IPS-20b (cell line): ENCODE measurements around the gene PEX5L.

ENCODE experiments used
- H3K27ac ChIP-seq: one replicate; pipeline ENCODE4 v1.5.1; 2013; ENCODE audit warnings: low read length
- H3K27me3 ChIP-seq: 2 replicates; pipeline ENCODE4 v1.6.1; 2013; ENCODE audit warnings: mild to moderate bottlenecking, low read length, inconsistent platforms; ENCODE audit not compliant: insufficient read depth
- H3K36me3 ChIP-seq: 2 replicates; pipeline ENCODE4 v1.6.1; 2013; ENCODE audit warnings: low read depth, mild to moderate bottlenecking, inconsistent platforms, low read length, moderate library complexity; ENCODE audit not compliant: insufficient read depth
- H3K4me1 ChIP-seq: 2 replicates; pipeline ENCODE4 v1.6.1; 2013; ENCODE audit warnings: mild to moderate bottlenecking, control low read depth, inconsistent platforms, low read length, moderate library complexity; ENCODE audit not compliant: insufficient read depth
- H3K4me3 ChIP-seq: 2 replicates; pipeline ENCODE4 v1.5.1; 2013; ENCODE audit warnings: mild to moderate bottlenecking, low read length, inconsistent platforms
- H3K9ac ChIP-seq: 2 replicates; pipeline ENCODE4 v1.6.1; 2013; ENCODE audit warnings: low read depth, mild to moderate bottlenecking, inconsistent platforms, low read length, moderate library complexity
- H3K9me3 ChIP-seq: 2 replicates; pipeline ENCODE4 v1.6.1; 2013; ENCODE audit warnings: mild to moderate bottlenecking, low read depth, low read length, inconsistent platforms; ENCODE audit not compliant: insufficient read depth

PEX5L gene

GRCh38 chr3:179861953-179862352 is 174.8 kb downstream of the PEX5L start:
- Histone ChIP-seq H3K4me1 (no peaks in the 10 kb centered on the region), H3K27ac (no peak overlapping the region), H3K9me3 (no peaks in the 10 kb centered on the region; the same call in 1 of the 2 replicates), H3K27me3 (no peaks in the 10 kb centered on the region), H3K4me3 (no peak overlapping the region), H3K9ac (no peak overlapping the region), H3K36me3 (no peaks in the 10 kb centered on the region)

GRCh38 chr3:179861292-179861691 is 175.4 kb downstream of the PEX5L start:
- H3K4me1 ChIP-seq: no peaks in the 10 kb centered on the region
- H3K9me3 ChIP-seq: no peaks in the 10 kb centered on the region; the same call in 1 of the 2 replicates
- H3K27ac ChIP-seq: no peak overlapping the region
- no peak overlapping the region for H3K9ac ChIP-seq
- no peaks in the 10 kb centered on the region for H3K36me3 ChIP-seq
- H3K27me3 ChIP-seq: no peaks in the 10 kb centered on the region
- H3K4me3 ChIP-seq: no peak overlapping the region

DNA sequence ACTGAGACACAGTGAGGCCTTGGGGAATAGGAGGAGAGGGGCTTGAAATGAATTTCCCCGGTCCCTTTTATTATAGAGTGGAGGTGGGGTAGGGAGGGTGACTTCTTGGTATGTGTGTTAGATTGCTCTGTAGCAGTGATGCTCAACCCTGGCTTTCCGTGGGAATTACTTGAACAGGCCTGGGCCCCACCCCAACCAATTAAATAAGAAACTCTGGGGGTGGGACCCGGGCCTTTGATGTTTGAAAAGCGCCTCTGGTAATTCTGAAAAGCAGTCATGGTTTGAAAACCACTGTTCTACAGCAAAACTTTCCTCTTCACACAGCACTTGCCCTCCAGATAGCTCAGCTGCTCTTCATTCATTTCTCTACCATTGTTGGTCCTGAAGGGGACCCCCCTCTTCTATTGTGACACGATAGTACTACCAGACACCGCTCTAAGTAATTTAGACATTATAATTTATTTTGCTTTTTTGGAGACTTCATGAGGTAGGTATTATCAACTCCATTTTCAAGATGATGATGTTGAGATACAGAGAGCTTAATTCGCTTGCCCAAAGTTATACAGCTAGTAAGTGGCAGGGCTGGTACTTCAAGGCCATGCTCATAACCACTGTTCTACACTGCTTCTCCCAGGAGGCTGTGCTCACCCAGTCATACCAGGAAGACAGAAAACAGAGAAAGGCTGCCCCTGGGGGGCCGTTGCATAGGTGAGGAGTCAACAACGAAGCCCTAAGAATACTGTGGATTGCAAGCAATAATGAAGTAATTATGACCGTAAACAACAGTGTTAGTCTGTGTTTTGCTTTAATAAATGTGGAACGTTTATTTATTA is 176.2 kb downstream of the PEX5L start:
- H3K27me3 ChIP-seq: no peaks in the 10 kb centered on the region
- no peaks in the 10 kb centered on the region for H3K4me1 ChIP-seq
- no peak overlapping the region for H3K4me3 ChIP-seq
- no peaks in the 10 kb centered on the region; the same call in 1 of the 2 replicates for H3K9me3 ChIP-seq
- H3K9ac ChIP-seq: no peak overlapping the region
- H3K27ac ChIP-seq: no peak overlapping the region
- H3K36me3 ChIP-seq: no peaks in the 10 kb centered on the region

- Histone ChIP-seq H3K9me3 (no peaks in the 10 kb centered on the region), H3K27ac (no peak overlapping the region), H3K4me3 (no peak overlapping the region), H3K27me3 (no peaks in the 10 kb centered on the region), H3K9ac (no peak overlapping the region), H3K4me1 (no peaks in the 10 kb centered on the region), H3K36me3 (no peaks in the 10 kb centered on the region)
Measured at GRCh38 chr3:179853176-179853575, 183.6 kb downstream of the PEX5L start.

GRCh38 chr3:179852142-179852905 is 184.4 kb downstream of the PEX5L start:
- Histone ChIP-seq H3K9me3 (no peaks in the 10 kb centered on the region), H3K9ac (no peak overlapping the region), H3K4me1 (no peaks in the 10 kb centered on the region), H3K4me3 (no peak overlapping the region), H3K27me3 (no peaks in the 10 kb centered on the region), H3K36me3 (no peaks in the 10 kb centered on the region), H3K27ac (no peak overlapping the region)

- H3K36me3 ChIP-seq: no peaks in the 10 kb centered on the region
- no peaks in the 10 kb centered on the region for H3K9me3 ChIP-seq
- no peaks in the 10 kb centered on the region for H3K4me1 ChIP-seq
- no peak overlapping the region for H3K27ac ChIP-seq
- no peak overlapping the region for H3K9ac ChIP-seq
- H3K4me3 ChIP-seq: no peak overlapping the region
- H3K27me3 ChIP-seq: no peaks in the 10 kb centered on the region
Measured at GRCh38 chr3:179848711-179849110, 188.0 kb downstream of the PEX5L start.

DNA sequence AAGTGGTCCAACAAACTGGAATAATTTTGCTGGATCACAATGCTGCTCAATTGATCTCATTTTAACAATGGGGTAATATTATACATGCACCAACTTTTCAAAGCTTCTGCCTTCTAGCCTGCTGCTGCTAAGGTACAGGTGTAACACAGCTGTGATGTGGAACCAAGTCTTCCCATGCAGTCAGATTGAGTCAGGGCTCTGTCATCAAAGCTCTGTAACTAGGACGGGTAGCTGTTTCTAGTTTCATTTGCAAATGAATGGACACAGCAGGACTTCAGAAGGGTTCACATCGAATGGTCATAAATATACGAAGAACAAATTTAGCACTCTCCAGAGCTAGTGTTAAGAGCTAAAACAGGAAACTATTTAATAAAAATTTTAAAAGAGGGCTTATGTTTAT is 194.7 kb downstream of the PEX5L start:
- H3K9ac ChIP-seq: no peak overlapping the region

DNA sequence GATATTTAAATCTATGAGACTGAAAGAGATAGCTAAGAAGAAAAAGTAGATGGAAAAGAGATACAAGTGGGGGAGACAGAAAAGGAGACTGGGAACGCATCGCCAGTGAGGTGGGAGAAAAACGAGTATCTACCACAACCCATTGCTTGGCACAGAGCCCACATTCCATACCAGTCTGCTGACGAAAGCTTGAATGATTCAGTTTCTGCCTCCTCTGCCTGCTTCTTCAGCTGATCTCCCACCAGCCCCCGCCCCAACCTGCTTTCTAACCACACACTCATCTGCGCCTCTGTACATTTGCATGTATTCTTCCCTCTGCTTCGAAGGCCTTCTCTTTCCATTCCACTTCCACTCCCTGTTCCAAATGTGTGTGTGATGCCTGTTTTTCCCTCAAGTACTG is 195.8 kb downstream of the PEX5L start:
- H3K9ac ChIP-seq: no peak overlapping the region
- no peaks in the 10 kb centered on the region for H3K36me3 ChIP-seq
- H3K4me3 ChIP-seq: no peak overlapping the region
- no peaks in the 10 kb centered on the region for H3K9me3 ChIP-seq
- H3K27me3 ChIP-seq: no peaks in the 10 kb centered on the region
- no peak overlapping the region for H3K27ac ChIP-seq
- H3K4me1 ChIP-seq: peaks cover 4% of the 10 kb centered on the region; the same call in 1 of the 2 replicates

More for the DNA sequence above, 194.7 kb downstream of the PEX5L start:
- H3K9me3 ChIP-seq: no peaks in the 10 kb centered on the region
- H3K4me1 ChIP-seq: peaks cover 4% of the 10 kb centered on the region; the same call in 1 of the 2 replicates
- no peak overlapping the region for H3K27ac ChIP-seq
- no peaks in the 10 kb centered on the region for H3K36me3 ChIP-seq
- H3K27me3 ChIP-seq: no peaks in the 10 kb centered on the region
- H3K4me3 ChIP-seq: no peak overlapping the region

DNA sequence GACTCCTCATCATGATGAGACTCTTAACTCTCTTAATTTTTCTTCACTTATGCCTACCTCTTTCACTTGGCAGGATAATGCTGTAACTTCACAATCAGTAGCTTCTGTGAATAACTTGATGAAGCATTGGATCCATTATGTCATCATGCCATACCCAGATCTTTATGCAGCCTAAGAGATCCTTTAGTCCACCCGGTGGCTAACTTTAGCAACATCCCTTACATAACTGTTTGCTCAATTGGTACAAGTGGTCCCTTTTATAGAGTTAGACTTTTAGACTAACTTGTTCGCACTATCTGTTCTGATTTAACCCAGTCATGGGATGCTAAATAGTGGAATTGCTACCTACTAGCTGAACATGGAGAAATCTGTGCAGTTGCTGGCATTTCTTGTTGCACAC is 199.4 kb downstream of the PEX5L start:
- Histone ChIP-seq H3K27ac (no peak overlapping the region), H3K4me3 (no peak overlapping the region), H3K9me3 (no peaks in the 10 kb centered on the region), H3K36me3 (no peaks in the 10 kb centered on the region), H3K9ac (no peak overlapping the region), H3K4me1 (peaks cover 4% of the 10 kb centered on the region; the same call in 1 of the 2 replicates), H3K27me3 (no peaks in the 10 kb centered on the region)

GRCh38 chr3:179833294-179833693 is 203.4 kb downstream of the PEX5L start:
- no peaks in the 10 kb centered on the region for H3K4me1 ChIP-seq

GRCh38 chr3:179832333-179832854 is 204.3 kb downstream of the PEX5L start:
- Histone ChIP-seq H3K27me3 (no peaks in the 10 kb centered on the region), H3K4me3 (no peak overlapping the region), H3K4me1 (no peaks in the 10 kb centered on the region), H3K9me3 (no peaks in the 10 kb centered on the region), H3K36me3 (no peaks in the 10 kb centered on the region), H3K27ac (no peak overlapping the region), H3K9ac (no peak overlapping the region)

More at GRCh38 chr3:179833294-179833693, 203.4 kb downstream of the PEX5L start:
- H3K9me3 ChIP-seq: no peaks in the 10 kb centered on the region
- H3K36me3 ChIP-seq: no peaks in the 10 kb centered on the region
- no peaks in the 10 kb centered on the region for H3K27me3 ChIP-seq
- H3K9ac ChIP-seq: no peak overlapping the region
- no peak overlapping the region for H3K27ac ChIP-seq
- H3K4me3 ChIP-seq: no peak overlapping the region
